ENCODE data around the gene CST7.

CST7 gene

GRCh38 chr20:24984961-24985640, 36.0 kb downstream of the CST7 start:
- Histone ChIP-seq H3K79me2 (ENCODE audit: insufficient read depth, low read length) (no peaks in the 10 kb centered on the region), H3K9me2 (ENCODE audit: low read depth, low read length) (no peaks in the 10 kb centered on the region), H3K4me3 (ENCODE audit: low read depth, low read length, poor library complexity, severe bottlenecking) (no peak overlapping the region), H3K9ac (ENCODE audit: low read length) (no peak overlapping the region), H3K27me3 (ENCODE audit: insufficient read depth, low read length) (no peaks in the 10 kb centered on the region), H3K4me2 (ENCODE audit: low read length) (no peak overlapping the region), H4K20me1 (ENCODE audit: insufficient read depth, low read length) (no peaks in the 10 kb centered on the region), H3K27ac (ENCODE audit: low read depth, low read length, poor library complexity, severe bottlenecking) (no peak overlapping the region), H3K36me3 (ENCODE audit: insufficient read depth, low read length) (peaks cover 25% of the 10 kb centered on the region), H2AFZ (ENCODE audit: low read length) (no peak overlapping the region), H3K9me3 (ENCODE audit: low read length) (no peaks in the 10 kb centered on the region), H3F3A (ENCODE audit: insufficient read depth, low read length) (no peaks in the 10 kb centered on the region), H3K4me1 (ENCODE audit: insufficient read depth, low read length, severe bottlenecking) (no peaks in the 10 kb centered on the region)
- TF ChIP-seq EZH2 (IDR thresholded peaks at IDR 0.05; ENCODE audit: borderline replicate concordance, low read length) (no peak), CTCF (IDR thresholded peaks at IDR 0.05; ENCODE audit: low read length) (no peak)

GRCh38 chr20:24985802-24986201, 36.7 kb downstream of the CST7 start:
- H3K4me1 ChIP-seq (ENCODE audit: insufficient read depth, low read length, severe bottlenecking), result peaks cover 6% of the 10 kb centered on the region
- no peaks in the 10 kb centered on the region for H3K79me2 ChIP-seq (ENCODE audit: insufficient read depth, low read length)
- no peak overlapping the region for H3K4me2 ChIP-seq (ENCODE audit: low read length)

GRCh38 chr20:24986436-24987015, 37.5 kb downstream of the CST7 start:
- H3K27ac ChIP-seq (ENCODE audit: low read depth, low read length, poor library complexity, severe bottlenecking), result no peak overlapping the region
- no peak overlapping the region for H3K4me2 ChIP-seq (ENCODE audit: low read length)
- H3K36me3 ChIP-seq (ENCODE audit: insufficient read depth, low read length), result peaks cover 11% of the 10 kb centered on the region; the same call in 1 of the 2 replicates
- TF ChIP-seq CTCF (IDR thresholded peaks at IDR 0.05; ENCODE audit: low read length), result no peak
- TF ChIP-seq EZH2 (IDR thresholded peaks at IDR 0.05; ENCODE audit: borderline replicate concordance, low read length), result no peak
- H3K79me2 ChIP-seq (ENCODE audit: insufficient read depth, low read length), result no peaks in the 10 kb centered on the region
- H3K27me3 ChIP-seq (ENCODE audit: insufficient read depth, low read length), result no peaks in the 10 kb centered on the region
- no peaks in the 10 kb centered on the region for H3F3A ChIP-seq (ENCODE audit: insufficient read depth, low read length)
- peaks cover 13% of the 10 kb centered on the region for H3K4me1 ChIP-seq (ENCODE audit: insufficient read depth, low read length, severe bottlenecking)
- H3K9me2 ChIP-seq (ENCODE audit: low read depth, low read length), result no peaks in the 10 kb centered on the region
- H3K9ac ChIP-seq (ENCODE audit: low read length), result no peak overlapping the region
- no peaks in the 10 kb centered on the region for H4K20me1 ChIP-seq (ENCODE audit: insufficient read depth, low read length)
- no peak overlapping the region for H3K4me3 ChIP-seq (ENCODE audit: low read depth, low read length, poor library complexity, severe bottlenecking)
- no peaks in the 10 kb centered on the region for H3K9me3 ChIP-seq (ENCODE audit: low read length)
- H2AFZ ChIP-seq (ENCODE audit: low read length), result no peak overlapping the region

More at GRCh38 chr20:24985802-24986201, 36.7 kb downstream of the CST7 start:
- no peak overlapping the region for H2AFZ ChIP-seq (ENCODE audit: low read length)
- H3K4me3 ChIP-seq (ENCODE audit: low read depth, low read length, poor library complexity, severe bottlenecking), result no peak overlapping the region
- H3F3A ChIP-seq (ENCODE audit: insufficient read depth, low read length), result no peaks in the 10 kb centered on the region
- H3K36me3 ChIP-seq (ENCODE audit: insufficient read depth, low read length), result peaks cover 18% of the 10 kb centered on the region
- no peak for TF ChIP-seq EZH2 (IDR thresholded peaks at IDR 0.05; ENCODE audit: borderline replicate concordance, low read length)
- TF ChIP-seq CTCF (IDR thresholded peaks at IDR 0.05; ENCODE audit: low read length), result no peak
- no peak overlapping the region for H3K27ac ChIP-seq (ENCODE audit: low read depth, low read length, poor library complexity, severe bottlenecking)
- H3K9me3 ChIP-seq (ENCODE audit: low read length), result no peaks in the 10 kb centered on the region
- H4K20me1 ChIP-seq (ENCODE audit: insufficient read depth, low read length), result no peaks in the 10 kb centered on the region
- no peak overlapping the region for H3K9ac ChIP-seq (ENCODE audit: low read length)
- no peaks in the 10 kb centered on the region for H3K9me2 ChIP-seq (ENCODE audit: low read depth, low read length)
- no peaks in the 10 kb centered on the region for H3K27me3 ChIP-seq (ENCODE audit: insufficient read depth, low read length)
